Common myeloid progenitor, CD34-positive (primary cell): Measurements from ENCODE around the gene CCR4.
"Not testable (repeated sequence)": the region's sequence is repeated elsewhere in the genome, so short reads cannot be mapped to it uniquely, and the experiment has no call there.

ENCODE experiments used
- CTCF ChIA-PET: fragments of 350-600 bp; sonication (Branson Sonifier 250); formaldehyde crosslinking; loops from one replicate; lab custom pipeline; 2021; ENCODE audit warnings: antibody characterized with exemption; lab: Charles Lee
- POLR2A ChIA-PET: fragments of 350-600 bp; sonication (Branson Sonifier 250); formaldehyde crosslinking; loops from one replicate; lab custom pipeline; 2021; ENCODE audit warnings: antibody characterized with exemption; lab: Charles Lee
- DNase-seq, 3 donors: peaks; one replicate each; pipeline versions ENCODE4 v3.0.0 to v3.0.0-alpha.2; 2013
- H3K27ac ChIP-seq, 2 experiments: 1 replicate in 1 of 2; 2 replicates in 1 of 2; pipeline ENCODE4 v1.7.0; 2013; ENCODE audit warnings: inconsistent platforms in 2 of 2, low read length in 2 of 2, mild to moderate bottlenecking in 2 of 2, low read depth in 1 of 2, moderate library complexity in 1 of 2; ENCODE audit not compliant: severe bottlenecking in 2 of 2, insufficient read depth in 1 of 2, poor library complexity in 1 of 2
- H3K27me3 ChIP-seq, 5 experiments: replicated peaks in 2 of 5; 1 replicate in 3 of 5; 2 replicates in 2 of 5; pipeline versions ENCODE4 v1.6.1 to v1.7.0; 2013; ENCODE audit warnings: low read length in 4 of 5, mild to moderate bottlenecking in 2 of 5, moderate library complexity in 2 of 5, inconsistent platforms in 1 of 5; ENCODE audit not compliant: insufficient read depth in 5 of 5, control insufficient read depth in 4 of 5
- H3K36me3 ChIP-seq, 4 experiments: 1 replicate in 2 of 4; 2 replicates in 2 of 4; pipeline versions ENCODE4 v1.6.1 to v1.7.0; 2013; ENCODE audit warnings: low read length in 3 of 4, control low read depth in 1 of 4, mild to moderate bottlenecking in 1 of 4; ENCODE audit not compliant: control insufficient read depth in 4 of 4, insufficient read depth in 4 of 4
- H3K4me1 ChIP-seq, 4 experiments: 1 replicate in 3 of 4; 2 replicates in 1 of 4; pipeline versions ENCODE4 v1.6.1 to v1.7.1; 2013; ENCODE audit warnings: low read length in 3 of 4, mild to moderate bottlenecking in 3 of 4, control low read depth in 1 of 4, inconsistent platforms in 1 of 4, moderate library complexity in 1 of 4; ENCODE audit not compliant: control insufficient read depth in 4 of 4, insufficient read depth in 4 of 4; ENCODE audit errors: control extremely low read depth in 1 of 4
- H3K4me3 ChIP-seq, 7 experiments: 1 replicate in 4 of 7; 2 replicates in 3 of 7; pipeline versions ENCODE4 v1.5.1 to v1.7.0; 2013; ENCODE audit warnings: mild to moderate bottlenecking in 7 of 7, low read length in 6 of 7, moderate library complexity in 6 of 7, inconsistent platforms in 2 of 7, low read depth in 2 of 7, control low read depth in 1 of 7; ENCODE audit not compliant: insufficient read depth in 4 of 7, control insufficient read depth in 1 of 7; ENCODE audit errors: extremely low read depth in 1 of 7
- H3K9me3 ChIP-seq, 5 experiments: 1 replicate in 4 of 5; 2 replicates in 1 of 5; pipeline versions ENCODE4 v1.6.1 to v1.7.1; 2013; ENCODE audit warnings: low read length in 4 of 5, mild to moderate bottlenecking in 2 of 5, inconsistent platforms in 1 of 5, low read depth in 1 of 5, moderate library complexity in 1 of 5; ENCODE audit not compliant: control insufficient read depth in 4 of 5, insufficient read depth in 2 of 5; ENCODE audit errors: control extremely low read depth in 1 of 5
- WGBS: methylation state at CpG from one replicate; pipeline ENCODE4 v1.1.5; 2013; ENCODE audit not compliant: insufficient coverage; 5-methylcytosine and 5-hydroxymethylcytosine counted together

Gene CCR4

GRCh38 chr3:32919920-32920319 lies 31.5 kb upstream of the CCR4 start:
- H3K27ac ChIP-seq = no peak overlapping the region
- CTCF ChIA-PET = interaction anchor here (1.2 kb wide), 1 partner anchor 10 kb away, joined by 4 read pairs; no protein-coding TSS in a partner anchor
- POLR2A ChIA-PET = no interaction called here
- H3K36me3 ChIP-seq = no peaks in the 10 kb centered on the region
- H3K9me3 ChIP-seq = peaks cover 0 to 14% (median 7%) of the 10 kb centered on the region in 5 experiments
- no peak for DNase-seq
- WGBS = 94% methylated on average over 2 of the region's 2 CpGs
- H3K27me3 ChIP-seq = no peaks in the 10 kb centered on the region
- no peak overlapping the region for H3K4me3 ChIP-seq
- H3K4me1 ChIP-seq = no peaks in the 10 kb centered on the region

- no peak for DNase-seq
- ChIA-PET CTCF (no interaction called here), POLR2A (no interaction called here)
Measured at GRCh38 chr3:32922078-32922477, 29.4 kb upstream of the CCR4 start.

GRCh38 chr3:32930161-32930560 lies 21.3 kb upstream of the CCR4 start:
- Histone ChIP-seq H3K36me3 (no peaks in the 10 kb centered on the region), H3K27me3 (no peaks in the 10 kb centered on the region), H3K27ac (no peak overlapping the region), H3K4me1 (no peaks in the 10 kb centered on the region), H3K9me3 (no peaks in the 10 kb centered on the region), H3K4me3 (no peak overlapping the region)
- ChIA-PET CTCF (interaction anchor here (0.8 kb wide), 1 partner anchor 17 kb away, joined by 3 read pairs; no protein-coding TSS in a partner anchor), POLR2A (interaction anchor here (0.7 kb wide), 1 partner anchor 228 kb away, joined by 3 read pairs; no protein-coding TSS in a partner anchor)
- 100% methylated on average over 3 of the region's 3 CpGs for WGBS
- no peak for DNase-seq

More at GRCh38 chr3:32922078-32922477, 29.4 kb upstream of the CCR4 start:
- H3K4me3 ChIP-seq = no peak overlapping the region
- H3K4me1 ChIP-seq = no peaks in the 10 kb centered on the region
- H3K27ac ChIP-seq = no peak overlapping the region
- 96% methylated on average over 6 of the region's 7 CpGs for WGBS
- no peaks in the 10 kb centered on the region for H3K36me3 ChIP-seq
- no peaks in the 10 kb centered on the region for H3K27me3 ChIP-seq
- peaks cover 0 to 9% (median 4%) of the 10 kb centered on the region in 5 experiments for H3K9me3 ChIP-seq

- H3K27me3 ChIP-seq, H3K36me3 ChIP-seq, H3K4me3 ChIP-seq, H3K4me1 ChIP-seq, H3K27ac ChIP-seq, POLR2A ChIA-PET, DNase-seq, CTCF ChIA-PET, H3K9me3 ChIP-seq: not testable (repeated sequence)
- 93% methylated on average over 2 of the region's 2 CpGs for whole genome bisulfite sequencing
Measured at GRCh38 chr3:32931273-32931672, 20.2 kb upstream of the CCR4 start.

GRCh38 chr3:32934150-32934742 lies 17.2 kb upstream of the CCR4 start:
- no peak overlapping the region for H3K4me3 ChIP-seq
- WGBS = 94% methylated on average over 2 of the region's 5 CpGs
- no peak overlapping the region for H3K27ac ChIP-seq
- DNase-seq = peak in 2 of 3 donors; percentile 38 to 50
- no peaks in the 10 kb centered on the region for H3K27me3 ChIP-seq
- H3K9me3 ChIP-seq = no peaks in the 10 kb centered on the region
- no peaks in the 10 kb centered on the region for H3K4me1 ChIP-seq
- no peaks in the 10 kb centered on the region for H3K36me3 ChIP-seq
- ChIA-PET CTCF (interaction anchor here (0.7 to 3.8 kb wide), 6 partner anchors 8 to 507 kb away, joined by 3 to 51 read pairs (median 4); no protein-coding TSS in a partner anchor), POLR2A (no interaction called here)

GRCh38 chr3:32937331-32937730 lies 14.1 kb upstream of the CCR4 start:
- H3K36me3 ChIP-seq = no peaks in the 10 kb centered on the region
- H3K4me1 ChIP-seq = no peaks in the 10 kb centered on the region
- ChIA-PET POLR2A (no interaction called here), CTCF (no interaction called here)
- H3K27me3 ChIP-seq = no peaks in the 10 kb centered on the region
- no peaks in the 10 kb centered on the region for H3K9me3 ChIP-seq
- no peak overlapping the region for H3K27ac ChIP-seq
- 100% methylated on average over 1 of the region's 2 CpGs for WGBS
- no peak overlapping the region for H3K4me3 ChIP-seq
- DNase-seq = no peak

- 99% methylated on average over 16 of the region's 40 CpGs for WGBS
- CTCF ChIA-PET, H3K27me3 ChIP-seq, H3K36me3 ChIP-seq, DNase-seq, H3K9me3 ChIP-seq, H3K4me1 ChIP-seq, POLR2A ChIA-PET, H3K27ac ChIP-seq, H3K4me3 ChIP-seq: not testable (repeated sequence)
Measured at GRCh38 chr3:32939531-32940284, 11.7 kb upstream of the CCR4 start.
